ENCODE data around the gene STAT5B. TPM values are rescaled to one million over a fixed set of nuclear protein-coding genes. Genes with fewer than 3 reads are reported as not detected.

STAT5B gene
- total and polyA plus RNA-seq, 2 of the 13 experiments (the other 11 are each of a cell fraction or from before 2014, with no cell fraction given): 21.0 to 42.8 TPM

GRCh38 chr17:42183741-42184711 is 92.2 kb downstream of the STAT5B start (continued):
- TF ChIP-seq EP300 (IDR thresholded peaks at IDR 0.05; ENCODE audit: low read depth in 2 of 2, low read length in 2 of 2): 0 out of 4 replicates have a peak, but pooled peaks of 1 of the 2 experiments have one; percentile 19
- TF ChIP-seq EP300 (CRISPR knock-in tag; IDR thresholded peaks at IDR 0.05; ENCODE audit: borderline replicate concordance): peak; percentile 41; the same call in 1 of the 2 replicates
- TF ChIP-seq ZNF224 (CRISPR knock-in tag; IDR thresholded peaks at IDR 0.05): peak; percentile 64; the same call in 1 of the 2 replicates
- TF ChIP-seq YY1 (IDR thresholded peaks at IDR 0.05; ENCODE audit: insufficient read depth, insufficient replicate concordance, low read depth, low read length): peak; percentile 77
- TF ChIP-seq, protein P1, sequence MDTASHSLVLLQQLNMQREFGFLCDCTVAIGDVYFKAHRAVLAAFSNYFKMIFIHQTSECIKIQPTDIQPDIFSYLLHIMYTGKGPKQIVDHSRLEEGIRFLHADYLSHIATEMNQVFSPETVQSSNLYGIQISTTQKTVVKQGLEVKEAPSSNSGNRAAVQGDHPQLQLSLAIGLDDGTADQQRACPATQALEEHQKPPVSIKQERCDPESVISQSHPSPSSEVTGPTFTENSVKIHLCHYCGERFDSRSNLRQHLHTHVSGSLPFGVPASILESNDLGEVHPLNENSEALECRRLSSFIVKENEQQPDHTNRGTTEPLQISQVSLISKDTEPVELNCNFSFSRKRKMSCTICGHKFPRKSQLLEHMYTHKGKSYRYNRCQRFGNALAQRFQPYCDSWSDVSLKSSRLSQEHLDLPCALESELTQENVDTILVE (CRISPR knock-in tag; IDR thresholded peaks at IDR 0.05): no peak
- TF ChIP-seq CEBPB (IDR thresholded peaks at IDR 0.05; ENCODE audit: borderline replicate concordance, low read depth, low read length): no peak
- peak; percentile 82 for TF ChIP-seq ZSCAN29 (CRISPR knock-in tag; conservative IDR thresholded peaks at IDR 0.05)
- peak; percentile 64; the same call in 1 of the 2 replicates for TF ChIP-seq ZNF550 (CRISPR knock-in tag; IDR thresholded peaks at IDR 0.05; ENCODE audit: borderline replicate concordance)
- peak; percentile 73 for TF ChIP-seq ZMYM2 (CRISPR knock-in tag; IDR thresholded peaks at IDR 0.05)
- peak; percentile 18; the same call in 1 of the 2 replicates for TF ChIP-seq ZBTB38 (CRISPR knock-in tag; IDR thresholded peaks at IDR 0.05)
- TF ChIP-seq TCF7 (IDR thresholded peaks at IDR 0.05; ENCODE audit: low read depth): no peak
- TF ChIP-seq SNAPC2 (CRISPR knock-in tag; IDR thresholded peaks at IDR 0.05): no peak; the same call in 1 of the 2 replicates
- TF ChIP-seq ZNF552 (CRISPR knock-in tag; IDR thresholded peaks at IDR 0.05; ENCODE audit: borderline replicate concordance): peak; percentile 68
- TF ChIP-seq ZNF839 (CRISPR knock-in tag; IDR thresholded peaks at IDR 0.05; ENCODE audit: borderline replicate concordance): no peak; the same call in 1 of the 2 replicates
- peak; percentile 77 for TF ChIP-seq KAT8 (CRISPR knock-in tag; IDR thresholded peaks at IDR 0.05)
- peak; percentile 70 for TF ChIP-seq HOXA5 (CRISPR knock-in tag; IDR thresholded peaks at IDR 0.05)
- TF ChIP-seq NFE2L2 (IDR thresholded peaks at IDR 0.05; ENCODE audit: low read length): no peak
- peak; percentile 74 for TF ChIP-seq ZSCAN25 (CRISPR knock-in tag; IDR thresholded peaks at IDR 0.05)
- TF ChIP-seq ZNF607 (CRISPR knock-in tag; IDR thresholded peaks at IDR 0.05; ENCODE audit: borderline replicate concordance): peak; percentile 87
- no peak for TF ChIP-seq HNF4G (IDR thresholded peaks at IDR 0.05; ENCODE audit: borderline replicate concordance, low read depth, low read length)
- TF ChIP-seq HNF4G (CRISPR knock-in tag; IDR thresholded peaks at IDR 0.05; ENCODE audit: borderline replicate concordance, low read depth): 0 out of 2 replicates have a peak, but pooled peaks have one; percentile 12
- TF ChIP-seq SMARCE1 (IDR thresholded peaks at IDR 0.05; ENCODE audit: borderline replicate concordance): no peak
- no peak for TF ChIP-seq JDP2 (CRISPR knock-in tag; IDR thresholded peaks at IDR 0.05; ENCODE audit: borderline replicate concordance)
- TF ChIP-seq ZNF562 (CRISPR knock-in tag; IDR thresholded peaks at IDR 0.05; ENCODE audit: borderline replicate concordance): peak; percentile 74; the same call in 1 of the 2 replicates
- peak; percentile 69; the same call in 1 of the 3 replicates for TF ChIP-seq MXI1 (IDR thresholded peaks at IDR 0.05; ENCODE audit: borderline replicate concordance, low read depth, low read length)
- TF ChIP-seq HNF4A (CRISPR knock-in tag; IDR thresholded peaks at IDR 0.05): 0 out of 2 replicates have a peak, but pooled peaks have one; percentile 7
- TF ChIP-seq FOXJ3 (CRISPR knock-in tag; IDR thresholded peaks at IDR 0.05; ENCODE audit: borderline replicate concordance): 0 out of 2 replicates have a peak, but pooled peaks have one; percentile 25
